GM12878 (cell line): ENCODE results near the gene FBXL17. TPM values are rescaled to one million over a fixed set of nuclear protein-coding genes. Genes with fewer than 3 reads are reported as not detected.

ENCODE experiments used
- ATAC-seq: fragments of 200-7000 bp; cut with Tn5 transposase; 3 replicates; pipeline ENCODE4 v1.9.1; 2020; ENCODE audit warnings: mild to moderate bottlenecking, moderate library complexity
- BruUV-seq: library from RNA; stranded (reverse); fragments of 400-500 nt; replicated peaks from 2 replicates; lab custom pipeline; 2021; lab: Mats Ljungman, UMichigan
- CTCF ChIA-PET: fragments of 300-600 bp; sonication (Branson Sonifier 250); formaldehyde crosslinking; extraction: SDS; loops from one replicate; lab custom pipeline; 2021; ENCODE audit warnings: inconsistent platforms; lab: Yijun Ruan, JAX
- POLR2A ChIA-PET: fragments of 350-600 bp; formaldehyde crosslinking; extraction: SDS; loops from one replicate; lab custom pipeline; 2021; ENCODE audit warnings: inconsistent platforms; lab: Charles Lee
- RAD21 ChIA-PET: fragments of 300-600 bp; sonication (Branson Sonifier 250); formaldehyde crosslinking; loops from one replicate; lab custom pipeline; 2023; ENCODE audit warnings: antibody characterized with exemption; ENCODE audit not compliant: unreplicated experiment; lab: Charles Lee
- SMC1A ChIA-PET: fragments of 300-600 bp; sonication (Branson Sonifier 250); formaldehyde crosslinking; loops from one replicate; lab custom pipeline; 2023; ENCODE audit not compliant: unreplicated experiment, uncharacterized antibody; lab: Charles Lee
- DNase-seq: peaks from one replicate; pipeline ENCODE4 v3.0.0-alpha.2; 2011; ENCODE audit warnings: low read depth, low spot score
- FAIRE-seq: peaks from 3 replicates; lab custom pipeline; 2011; peaks lifted over from hg19 to GRCh38; lab: Jason Lieb, UNC
- H2AFZ ChIP-seq: 2 replicates; pipeline ENCODE4 v1.6.0; 2011; ENCODE audit warnings: low read depth, low read length, control low read depth; ENCODE audit not compliant: control insufficient read depth
- H3K27ac ChIP-seq: 2 replicates; pipeline ENCODE4 v1.5.1; 2011; ENCODE audit warnings: control low read depth; ENCODE audit not compliant: control insufficient read depth, insufficient read depth
- H3K27me3 ChIP-seq, 2 experiments: replicated peaks in 1 of 2; 2 replicates each; pipeline versions ENCODE4 v1.6.0 to v1.6.1; 2011; ENCODE audit warnings: low read length in 1 of 2; ENCODE audit not compliant: control insufficient read depth in 2 of 2, insufficient read depth in 2 of 2
- H3K36me3 ChIP-seq, 2 experiments: 2 replicates each; pipeline ENCODE4 v1.5.1; 2011; ENCODE audit warnings: low read length in 1 of 2; ENCODE audit not compliant: control insufficient read depth in 2 of 2, insufficient read depth in 2 of 2
- H3K4me1 ChIP-seq: 2 replicates; pipeline ENCODE4 v1.6.1; 2011; ENCODE audit warnings: mild to moderate bottlenecking, low read length, moderate library complexity, mixed read lengths; ENCODE audit not compliant: control insufficient read depth, insufficient read depth
- H3K4me2 ChIP-seq: 2 replicates; pipeline ENCODE4 v1.6.0; 2011; ENCODE audit warnings: control low read depth; ENCODE audit not compliant: control insufficient read depth, insufficient read depth
- H3K4me3 ChIP-seq: fragments of 200-600 bp; sonication (generic); 2 replicates; pipeline ENCODE4 v1.5.1; 2016
- H3K79me2 ChIP-seq: 2 replicates; pipeline ENCODE4 v1.6.0; 2011; ENCODE audit warnings: low read length; ENCODE audit not compliant: control insufficient read depth, insufficient read depth
- H3K9ac ChIP-seq: 2 replicates; pipeline ENCODE4 v1.8.0; 2011; ENCODE audit warnings: low read length, control low read depth, mixed read lengths; ENCODE audit not compliant: control insufficient read depth, insufficient read depth
- H3K9me3 ChIP-seq: replicated peaks from 3 replicates; pipeline ENCODE4 v1.5.1; 2011; ENCODE audit warnings: mild to moderate bottlenecking, low read length; ENCODE audit not compliant: control insufficient read depth, insufficient read depth
- H4K20me1 ChIP-seq: 2 replicates; pipeline ENCODE4 v1.6.0; 2011; ENCODE audit not compliant: control insufficient read depth, insufficient read depth
- CBX3 ChIP-seq: fragments of 200-600 bp; sonication (generic); IDR thresholded peaks from 2 replicates; pipeline ENCODE4 v1.6.1; 2016; ENCODE audit warnings: low read depth, borderline replicate concordance
- EED ChIP-seq: sonication (generic); IDR thresholded peaks from 2 replicates; pipeline ENCODE4 v1.6.1; 2016; ENCODE audit warnings: antibody characterized with exemption, low read depth
- ETV6 ChIP-seq, 2 experiments: fragments of 450-650 bp in 1 of 2; IDR thresholded peaks in 1 of 2; conservative IDR thresholded peaks in 1 of 2; 2 replicates each; pipeline ENCODE4 v1.6.1; 2014; ENCODE audit warnings: antibody characterized with exemption in 1 of 2, borderline replicate concordance in 1 of 2, low read depth in 1 of 2, mild to moderate bottlenecking in 1 of 2, moderate library complexity in 1 of 2
- HDAC2 ChIP-seq: fragments of 200-600 bp; sonication (generic); IDR thresholded peaks from 2 replicates; pipeline ENCODE4 v1.6.1; 2017
- KDM1A ChIP-seq: fragments of 200-600 bp; sonication (generic); IDR thresholded peaks from 2 replicates; pipeline ENCODE4 v1.6.1; 2016; ENCODE audit warnings: borderline replicate concordance
- MYC ChIP-seq: IDR thresholded peaks from 2 replicates; pipeline ENCODE4 v1.6.1; 2011; ENCODE audit warnings: mild to moderate bottlenecking, low read length, moderate library complexity, inconsistent platforms; ENCODE audit not compliant: insufficient read depth, insufficient replicate concordance, insufficient read length, severe bottlenecking
- WGBS: methylation state at CpG from one replicate; pipeline ENCODE4 v1.1.6; 2016; ENCODE audit warnings: low lambda C conversion rate; ENCODE audit not compliant: insufficient replicate concordance, insufficient coverage; ENCODE audit errors: missing lambda C conversion rate; 5-methylcytosine and 5-hydroxymethylcytosine counted together
- in situ Hi-C: fragments of 300-500 bp; cut with MboI; formaldehyde crosslinking; loops from 9 replicates; pipeline ENCODE4 v1.14.3; 2018; ENCODE audit warnings: mixed read lengths
- intact Hi-C: fragments of 100-400 bp; cut with micrococcal nuclease; formaldehyde crosslinking; loops from one replicate; pipeline ENCODE4 v1.14.2; 2022; ENCODE audit not compliant: unreplicated experiment
- polyA plus RNA-seq, 11 experiments: library from polyadenylated mRNA; depleted of rRNA in 4 of 11; unstranded in 6 of 11; stranded (reverse) in 5 of 11; fragments of >200 nt; fragmentation: Nextera tagmentation in 4 of 11; fragmentation: Illumina TruSeq in 1 of 11; extraction: Ambion mirVana in 4 of 11; extraction: Trizol in 1 of 11; gene quantifications; 1 replicate in 1 of 11; 2 replicates in 10 of 11; pipeline versions ENCODE4 v1.2.1 to v1.2.3, GENCODE V29; 2011 to 2016; ENCODE audit warnings: inconsistent platforms in 2 of 11, missing spikeins in 2 of 11, low read depth in 1 of 11
- total RNA-seq, 4 experiments: library from RNA; depleted of rRNA in 3 of 4; stranded (reverse); fragments of >200 nt in 3 of 4; fragmentation: Illumina TruSeq in 1 of 4; extraction: Trizol in 1 of 4; gene quantifications; 2 replicates each; pipeline versions ENCODE4 v1.2.1 to v1.2.3, GENCODE V29; 2013 to 2021
- TF ChIP-seq, protein P1 (sequence below), 3 experiments: IDR thresholded peaks in 2 of 3; conservative IDR thresholded peaks in 1 of 3; 2 replicates each; pipeline ENCODE4 v1.5.1; 2011; ENCODE audit warnings: low read depth in 3 of 3, low read length in 3 of 3, mild to moderate bottlenecking in 3 of 3, control low read depth in 2 of 3, moderate library complexity in 2 of 3, inconsistent platforms in 1 of 3, mixed read lengths in 1 of 3; ENCODE audit not compliant: control insufficient read depth in 2 of 3, insufficient read depth in 1 of 3; ENCODE audit errors: extremely low read depth in 1 of 3
- TF ChIP-seq, protein P2 (sequence below): IDR thresholded peaks from 2 replicates; pipeline ENCODE4 v1.6.1; 2012; ENCODE audit warnings: mild to moderate bottlenecking, low read depth, low read length
- TF ChIP-seq, protein P3 (sequence below): fragments of 450-650 bp; IDR thresholded peaks from 2 replicates; pipeline ENCODE4 v1.6.1; 2016; ENCODE audit warnings: mild to moderate bottlenecking, moderate library complexity, borderline replicate concordance

FBXL17 gene
- total and polyA plus RNA-seq, 10 of the 15 experiments (the other 5 are each of a cell fraction or from before 2014, with no cell fraction given): 0.88 to 9.0 (median 4.4) TPM

DNA sequence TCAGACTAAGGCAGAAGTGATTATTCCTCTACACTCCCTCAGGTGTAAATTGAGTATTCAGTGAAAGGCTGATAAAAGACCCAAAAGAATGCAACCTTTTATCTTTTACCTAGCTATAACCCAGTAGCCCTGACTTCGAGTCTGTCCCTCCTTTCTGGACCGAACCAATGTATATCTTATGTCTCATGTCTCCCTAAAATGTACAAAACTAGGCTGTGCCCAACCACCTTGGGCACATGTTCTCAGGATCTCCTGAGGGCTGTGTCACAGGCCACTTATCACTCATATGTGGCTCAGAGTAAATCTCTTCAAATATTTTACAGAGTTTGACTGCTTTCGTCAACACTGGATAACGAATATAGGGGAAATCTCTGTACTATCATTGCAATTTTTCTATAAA lies 12.7 kb downstream of the FBXL17 start:
- H4K20me1 ChIP-seq: no peaks in the 10 kb centered on the region
- TF ChIP-seq CBX3 (no peak), KDM1A (no peak), ETV6 (conservative IDR thresholded peaks at IDR 0.05 in 1 of 2, IDR thresholded peaks at IDR 0.05 in 1 of 2; ENCODE audit: borderline replicate concordance in 1 of 2, low read depth in 1 of 2) (no peak), MYC (no peak), HDAC2 (no peak), EED (no peak)
- TF ChIP-seq, protein P1, sequence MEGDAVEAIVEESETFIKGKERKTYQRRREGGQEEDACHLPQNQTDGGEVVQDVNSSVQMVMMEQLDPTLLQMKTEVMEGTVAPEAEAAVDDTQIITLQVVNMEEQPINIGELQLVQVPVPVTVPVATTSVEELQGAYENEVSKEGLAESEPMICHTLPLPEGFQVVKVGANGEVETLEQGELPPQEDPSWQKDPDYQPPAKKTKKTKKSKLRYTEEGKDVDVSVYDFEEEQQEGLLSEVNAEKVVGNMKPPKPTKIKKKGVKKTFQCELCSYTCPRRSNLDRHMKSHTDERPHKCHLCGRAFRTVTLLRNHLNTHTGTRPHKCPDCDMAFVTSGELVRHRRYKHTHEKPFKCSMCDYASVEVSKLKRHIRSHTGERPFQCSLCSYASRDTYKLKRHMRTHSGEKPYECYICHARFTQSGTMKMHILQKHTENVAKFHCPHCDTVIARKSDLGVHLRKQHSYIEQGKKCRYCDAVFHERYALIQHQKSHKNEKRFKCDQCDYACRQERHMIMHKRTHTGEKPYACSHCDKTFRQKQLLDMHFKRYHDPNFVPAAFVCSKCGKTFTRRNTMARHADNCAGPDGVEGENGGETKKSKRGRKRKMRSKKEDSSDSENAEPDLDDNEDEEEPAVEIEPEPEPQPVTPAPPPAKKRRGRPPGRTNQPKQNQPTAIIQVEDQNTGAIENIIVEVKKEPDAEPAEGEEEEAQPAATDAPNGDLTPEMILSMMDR (IDR thresholded peaks at IDR 0.05 in 2 of 3, conservative IDR thresholded peaks at IDR 0.05 in 1 of 3; ENCODE audit: control insufficient read depth in 2 of 3, extremely low read depth in 1 of 3, insufficient read depth in 1 of 3, low read depth in 3 of 3, low read length in 3 of 3): no peak
- TF ChIP-seq, protein P2, sequence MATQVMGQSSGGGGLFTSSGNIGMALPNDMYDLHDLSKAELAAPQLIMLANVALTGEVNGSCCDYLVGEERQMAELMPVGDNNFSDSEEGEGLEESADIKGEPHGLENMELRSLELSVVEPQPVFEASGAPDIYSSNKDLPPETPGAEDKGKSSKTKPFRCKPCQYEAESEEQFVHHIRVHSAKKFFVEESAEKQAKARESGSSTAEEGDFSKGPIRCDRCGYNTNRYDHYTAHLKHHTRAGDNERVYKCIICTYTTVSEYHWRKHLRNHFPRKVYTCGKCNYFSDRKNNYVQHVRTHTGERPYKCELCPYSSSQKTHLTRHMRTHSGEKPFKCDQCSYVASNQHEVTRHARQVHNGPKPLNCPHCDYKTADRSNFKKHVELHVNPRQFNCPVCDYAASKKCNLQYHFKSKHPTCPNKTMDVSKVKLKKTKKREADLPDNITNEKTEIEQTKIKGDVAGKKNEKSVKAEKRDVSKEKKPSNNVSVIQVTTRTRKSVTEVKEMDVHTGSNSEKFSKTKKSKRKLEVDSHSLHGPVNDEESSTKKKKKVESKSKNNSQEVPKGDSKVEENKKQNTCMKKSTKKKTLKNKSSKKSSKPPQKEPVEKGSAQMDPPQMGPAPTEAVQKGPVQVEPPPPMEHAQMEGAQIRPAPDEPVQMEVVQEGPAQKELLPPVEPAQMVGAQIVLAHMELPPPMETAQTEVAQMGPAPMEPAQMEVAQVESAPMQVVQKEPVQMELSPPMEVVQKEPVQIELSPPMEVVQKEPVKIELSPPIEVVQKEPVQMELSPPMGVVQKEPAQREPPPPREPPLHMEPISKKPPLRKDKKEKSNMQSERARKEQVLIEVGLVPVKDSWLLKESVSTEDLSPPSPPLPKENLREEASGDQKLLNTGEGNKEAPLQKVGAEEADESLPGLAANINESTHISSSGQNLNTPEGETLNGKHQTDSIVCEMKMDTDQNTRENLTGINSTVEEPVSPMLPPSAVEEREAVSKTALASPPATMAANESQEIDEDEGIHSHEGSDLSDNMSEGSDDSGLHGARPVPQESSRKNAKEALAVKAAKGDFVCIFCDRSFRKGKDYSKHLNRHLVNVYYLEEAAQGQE: no peak
- TF ChIP-seq, protein P3, sequence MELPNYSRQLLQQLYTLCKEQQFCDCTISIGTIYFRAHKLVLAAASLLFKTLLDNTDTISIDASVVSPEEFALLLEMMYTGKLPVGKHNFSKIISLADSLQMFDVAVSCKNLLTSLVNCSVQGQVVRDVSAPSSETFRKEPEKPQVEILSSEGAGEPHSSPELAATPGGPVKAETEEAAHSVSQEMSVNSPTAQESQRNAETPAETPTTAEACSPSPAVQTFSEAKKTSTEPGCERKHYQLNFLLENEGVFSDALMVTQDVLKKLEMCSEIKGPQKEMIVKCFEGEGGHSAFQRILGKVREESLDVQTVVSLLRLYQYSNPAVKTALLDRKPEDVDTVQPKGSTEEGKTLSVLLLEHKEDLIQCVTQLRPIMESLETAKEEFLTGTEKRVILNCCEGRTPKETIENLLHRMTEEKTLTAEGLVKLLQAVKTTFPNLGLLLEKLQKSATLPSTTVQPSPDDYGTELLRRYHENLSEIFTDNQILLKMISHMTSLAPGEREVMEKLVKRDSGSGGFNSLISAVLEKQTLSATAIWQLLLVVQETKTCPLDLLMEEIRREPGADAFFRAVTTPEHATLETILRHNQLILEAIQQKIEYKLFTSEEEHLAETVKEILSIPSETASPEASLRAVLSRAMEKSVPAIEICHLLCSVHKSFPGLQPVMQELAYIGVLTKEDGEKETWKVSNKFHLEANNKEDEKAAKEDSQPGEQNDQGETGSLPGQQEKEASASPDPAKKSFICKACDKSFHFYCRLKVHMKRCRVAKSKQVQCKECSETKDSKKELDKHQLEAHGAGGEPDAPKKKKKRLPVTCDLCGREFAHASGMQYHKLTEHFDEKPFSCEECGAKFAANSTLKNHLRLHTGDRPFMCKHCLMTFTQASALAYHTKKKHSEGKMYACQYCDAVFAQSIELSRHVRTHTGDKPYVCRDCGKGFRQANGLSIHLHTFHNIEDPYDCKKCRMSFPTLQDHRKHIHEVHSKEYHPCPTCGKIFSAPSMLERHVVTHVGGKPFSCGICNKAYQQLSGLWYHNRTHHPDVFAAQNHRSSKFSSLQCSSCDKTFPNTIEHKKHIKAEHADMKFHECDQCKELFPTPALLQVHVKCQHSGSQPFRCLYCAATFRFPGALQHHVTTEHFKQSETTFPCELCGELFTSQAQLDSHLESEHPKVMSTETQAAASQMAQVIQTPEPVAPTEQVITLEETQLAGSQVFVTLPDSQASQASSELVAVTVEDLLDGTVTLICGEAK: no peak
- no peaks in the 10 kb centered on the region; the same call in 1 of the 2 replicates for H3K79me2 ChIP-seq
- RAD21 ChIA-PET: no interaction called here
- DNase-seq (no peak), ATAC-seq (no peak), FAIRE-seq (no peak)
- CTCF ChIA-PET: interaction anchor here (0.8 to 1.4 kb wide), 3 partner anchors 9 to 109 kb away, joined by 3 to 5 read pairs (median 3); no protein-coding TSS in a partner anchor
- H3K27ac ChIP-seq: no peak overlapping the region
- peaks cover 12% of the 10 kb centered on the region for H3K9me3 ChIP-seq
- H3K4me1 ChIP-seq: no peaks in the 10 kb centered on the region
- POLR2A ChIA-PET: interaction anchor here (0.5 kb wide), 1 partner anchor 660 kb away, joined by 4 read pairs; no protein-coding TSS in a partner anchor
- SMC1A ChIA-PET: interaction anchor here (0.8 kb wide), 1 partner anchor 9 kb away, joined by 4 read pairs; no protein-coding TSS in a partner anchor
- H3K27me3 ChIP-seq: no peaks in the 10 kb centered on the region
- H3K36me3 ChIP-seq: no peaks in the 10 kb centered on the region
- H3K4me2 ChIP-seq: no peak overlapping the region
- no peak overlapping the region for H2AFZ ChIP-seq
- intact Hi-C loops: no loop called here
- 90% methylated on average over 4 of the region's 4 CpGs for WGBS
- in situ Hi-C loops: no loop called here
- H3K9ac ChIP-seq: no peak overlapping the region
- no TSS peak for BruUV-seq
- H3K4me3 ChIP-seq: no peak overlapping the region
